RKO (cell line): Measurements from ENCODE around the gene CFAP100.

Experiments used
- DNase-seq: peaks from one replicate; pipeline ENCODE4 v3.0.0-alpha.2; 2016; ENCODE audit warnings: low spot score

Gene CFAP100

GRCh38 chr3:126422571-126423091 is 27.9 kb downstream of the CFAP100 start:
- DNase-seq, result no peak

- DNase-seq, result no peak
Measured at GRCh38 chr3:126423191-126424038, 28.7 kb downstream of the CFAP100 start.

GRCh38 chr3:126424039-126424717 is 29.5 kb downstream of the CFAP100 start:
- no peak for DNase-seq

- DNase-seq, result no peak
Measured at GRCh38 chr3:126424751-126425150, 30.0 kb downstream of the CFAP100 start.

GRCh38 chr3:126431103-126431534 is 36.4 kb downstream of the CFAP100 start:
- no peak for DNase-seq

- no peak for DNase-seq
Measured at GRCh38 chr3:126432361-126433104, 37.8 kb downstream of the CFAP100 start.

GRCh38 chr3:126433105-126433430 is 38.4 kb downstream of the CFAP100 start:
- no peak for DNase-seq

- no peak for DNase-seq
Measured at GRCh38 chr3:126433496-126434263, 39.0 kb downstream of the CFAP100 start.

- no peak for DNase-seq
Measured at GRCh38 chr3:126434264-126434590, 39.5 kb downstream of the CFAP100 start.

- no peak for DNase-seq
Measured at GRCh38 chr3:126434931-126435411, 40.3 kb downstream of the CFAP100 start.

- DNase-seq, result no peak
Measured at GRCh38 chr3:126435456-126436315, 41.0 kb downstream of the CFAP100 start.

GRCh38 chr3:126436826-126437717 is 42.4 kb downstream of the CFAP100 start:
- no peak for DNase-seq

GRCh38 chr3:126438186-126438585 is 43.5 kb downstream of the CFAP100 start:
- DNase-seq, result no peak

GRCh38 chr3:126438746-126439145 is 44.0 kb downstream of the CFAP100 start:
- DNase-seq, result no peak

- no peak for DNase-seq
Measured at GRCh38 chr3:126439346-126439967, 44.7 kb downstream of the CFAP100 start.

GRCh38 chr3:126439968-126440708 is 45.4 kb downstream of the CFAP100 start:
- DNase-seq, result no peak

- DNase-seq, result no peak
Measured at GRCh38 chr3:126440709-126440995, 45.9 kb downstream of the CFAP100 start.

GRCh38 chr3:126441256-126441880 is 46.7 kb downstream of the CFAP100 start:
- no peak for DNase-seq
